ENCODE measurements around the gene RAD51.

RAD51 gene

DNA sequence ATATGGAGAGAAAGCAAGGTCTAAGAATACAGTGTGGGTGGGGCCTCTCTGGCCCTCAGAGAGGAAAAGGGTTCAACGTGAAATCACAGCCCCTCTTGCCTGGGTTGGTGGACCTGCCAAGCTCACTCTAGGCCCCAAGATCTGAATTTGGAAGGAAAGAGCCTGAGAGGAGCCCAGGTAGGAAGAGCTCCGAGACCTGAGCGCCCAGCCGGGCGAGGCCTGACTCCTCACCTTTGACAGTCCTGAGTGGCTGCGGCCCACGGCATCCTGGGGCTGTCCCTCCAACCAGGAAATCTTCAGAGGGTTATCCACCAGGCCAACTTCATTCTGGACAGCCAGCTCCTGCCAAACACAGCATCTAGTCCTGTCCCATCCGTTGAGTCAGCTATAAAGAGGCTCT, 78.5 kb downstream of the RAD51 start:
- H3K27ac ChIP-seq = no peak overlapping the region
- no peak for DNase-seq (ENCODE audit: low spot score)
- no peak overlapping the region for H3K4me3 ChIP-seq
- TF ChIP-seq, protein P1, sequence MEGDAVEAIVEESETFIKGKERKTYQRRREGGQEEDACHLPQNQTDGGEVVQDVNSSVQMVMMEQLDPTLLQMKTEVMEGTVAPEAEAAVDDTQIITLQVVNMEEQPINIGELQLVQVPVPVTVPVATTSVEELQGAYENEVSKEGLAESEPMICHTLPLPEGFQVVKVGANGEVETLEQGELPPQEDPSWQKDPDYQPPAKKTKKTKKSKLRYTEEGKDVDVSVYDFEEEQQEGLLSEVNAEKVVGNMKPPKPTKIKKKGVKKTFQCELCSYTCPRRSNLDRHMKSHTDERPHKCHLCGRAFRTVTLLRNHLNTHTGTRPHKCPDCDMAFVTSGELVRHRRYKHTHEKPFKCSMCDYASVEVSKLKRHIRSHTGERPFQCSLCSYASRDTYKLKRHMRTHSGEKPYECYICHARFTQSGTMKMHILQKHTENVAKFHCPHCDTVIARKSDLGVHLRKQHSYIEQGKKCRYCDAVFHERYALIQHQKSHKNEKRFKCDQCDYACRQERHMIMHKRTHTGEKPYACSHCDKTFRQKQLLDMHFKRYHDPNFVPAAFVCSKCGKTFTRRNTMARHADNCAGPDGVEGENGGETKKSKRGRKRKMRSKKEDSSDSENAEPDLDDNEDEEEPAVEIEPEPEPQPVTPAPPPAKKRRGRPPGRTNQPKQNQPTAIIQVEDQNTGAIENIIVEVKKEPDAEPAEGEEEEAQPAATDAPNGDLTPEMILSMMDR (IDR thresholded peaks at IDR 0.05) = no peak

DNA sequence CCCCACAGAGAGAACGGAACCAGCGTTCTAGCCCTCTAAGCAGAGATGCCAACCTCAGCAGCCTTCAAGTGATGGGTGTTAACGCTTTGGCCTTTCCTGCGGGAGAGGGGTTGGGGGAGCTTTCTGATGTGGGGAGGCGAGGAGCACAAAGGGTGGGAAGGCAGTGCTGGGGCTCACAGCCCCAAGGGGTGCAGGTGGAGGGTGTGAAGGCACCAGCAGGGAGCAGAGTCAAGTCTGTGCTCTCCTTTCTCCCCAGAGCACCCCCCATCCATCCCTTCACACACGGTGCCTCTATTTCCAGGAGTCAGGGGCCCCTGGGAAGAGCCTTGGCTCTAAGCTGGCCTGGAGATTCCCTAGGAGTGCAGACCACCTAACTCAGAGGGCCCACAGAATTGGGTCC, 78.9 kb downstream of the RAD51 start:
- Histone ChIP-seq H3K27ac (no peak overlapping the region), H3K4me3 (no peak overlapping the region)
- TF ChIP-seq, protein P1 (IDR thresholded peaks at IDR 0.05) = no peak
- no peak for DNase-seq (ENCODE audit: low spot score)

DNA sequence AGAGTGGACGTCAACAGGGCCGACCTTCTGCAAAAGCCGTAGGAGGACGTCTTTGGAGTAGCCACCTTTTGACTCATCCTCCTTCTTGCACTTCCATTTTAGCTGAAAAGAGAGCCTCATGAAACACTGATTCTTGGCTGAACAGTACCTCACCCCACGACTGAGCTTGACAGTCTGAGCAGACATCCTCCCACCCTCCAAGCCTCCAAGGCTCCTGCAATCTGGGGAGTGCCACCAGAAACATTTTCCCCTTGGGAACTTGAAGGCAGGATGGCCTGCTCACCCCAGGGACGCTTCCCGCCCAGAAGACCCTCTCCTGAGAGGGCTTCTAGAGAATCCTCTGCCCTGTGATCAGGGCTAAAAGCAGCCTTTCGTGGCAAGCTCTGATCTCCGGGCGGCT, 80.0 kb downstream of the RAD51 start:
- no peak overlapping the region for H3K4me3 ChIP-seq
- no peak for DNase-seq (ENCODE audit: low spot score)
- TF ChIP-seq, protein P1 (IDR thresholded peaks at IDR 0.05) = no peak
- no peak overlapping the region for H3K27ac ChIP-seq

DNA sequence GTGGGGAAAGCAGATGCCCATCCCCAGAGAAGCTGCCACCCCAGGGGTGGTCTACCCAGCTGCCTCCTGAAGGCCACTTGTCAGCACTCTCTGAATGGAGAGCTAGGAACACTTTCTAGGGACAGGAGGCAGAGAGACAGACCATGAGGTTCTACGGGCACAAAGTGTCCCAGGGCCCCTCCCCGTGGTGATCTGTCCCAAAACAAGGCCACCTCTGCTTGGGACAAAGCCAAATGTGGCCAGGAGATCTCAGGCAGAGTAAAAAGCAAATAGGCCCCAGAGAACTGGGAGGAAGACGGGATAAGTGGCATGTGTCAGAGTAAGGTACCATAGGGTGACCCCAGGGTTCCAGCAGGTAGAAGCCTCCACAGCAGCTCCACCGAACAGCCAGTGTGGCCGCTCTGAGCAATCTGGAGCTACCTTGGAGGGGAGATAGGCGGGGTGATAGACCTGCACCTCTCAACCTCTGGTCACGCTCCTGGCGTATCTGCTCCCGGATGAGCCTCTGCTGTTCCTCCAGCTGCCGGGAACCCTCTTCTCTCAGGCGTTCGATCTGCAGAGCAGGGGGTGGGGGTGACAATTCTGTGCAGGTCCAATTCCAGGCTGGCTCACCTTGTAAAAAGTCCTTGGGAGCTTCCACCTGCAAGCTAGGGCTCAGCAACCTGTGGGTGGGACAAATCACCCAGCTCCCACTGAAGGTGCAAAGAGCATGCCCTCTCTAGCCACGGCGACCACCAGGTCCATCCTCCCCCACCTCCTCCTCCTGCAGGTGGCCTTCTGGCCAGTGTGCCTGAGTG, 81.0 kb downstream of the RAD51 start:
- no peak overlapping the region for H3K4me3 ChIP-seq

DNA sequence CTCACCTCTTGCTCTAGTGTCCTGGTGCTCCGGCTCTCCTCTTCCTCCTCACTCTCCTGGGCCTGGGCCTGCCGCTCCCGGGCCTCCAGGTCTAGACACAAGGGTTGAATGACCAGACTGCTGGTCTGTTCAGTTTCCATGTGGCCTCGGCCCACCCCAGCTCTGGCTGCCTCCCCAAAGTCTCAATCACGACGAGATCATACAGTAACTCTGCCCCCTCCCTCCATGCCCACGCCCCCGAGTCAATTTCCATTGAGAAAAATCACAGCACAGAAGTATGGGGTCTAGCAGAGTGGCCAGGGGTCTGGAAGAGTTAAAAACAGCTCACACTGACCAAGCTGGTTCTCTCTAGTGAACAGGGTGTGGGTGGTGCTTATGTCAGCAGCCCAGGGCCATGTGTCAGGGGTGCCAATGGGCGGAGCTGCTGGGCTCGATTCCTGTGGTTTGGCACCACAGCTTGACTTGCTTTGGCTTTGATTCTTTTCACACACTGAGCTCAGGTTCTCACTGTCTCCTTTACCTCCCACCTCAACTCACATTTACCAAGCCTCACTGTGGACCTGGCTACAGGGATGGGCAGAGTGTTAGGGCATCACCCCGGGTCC, 81.7 kb downstream of the RAD51 start:
- DNase-seq (ENCODE audit: low spot score) = no peak
- Histone ChIP-seq H3K27ac (no peak overlapping the region), H3K4me3 (no peak overlapping the region)
- TF ChIP-seq, protein P1 (IDR thresholded peaks at IDR 0.05) = no peak

More for the DNA sequence above, 81.0 kb downstream of the RAD51 start:
- no peak for DNase-seq (ENCODE audit: low spot score)
- no peak overlapping the region for H3K27ac ChIP-seq
- TF ChIP-seq, protein P1 (IDR thresholded peaks at IDR 0.05) = no peak

Data from coronary artery (tissue), 2 donors.